WERI-Rb-1 (cell line): ENCODE data around the gene ST7L.

Experiments used
- DNase-seq: peaks from one replicate; pipeline ENCODE4 v3.0.0-alpha.2; 2020
- H3K27ac ChIP-seq: fragments of 250-450 bp; sonication (Bioruptor Pico); 2 replicates; pipeline ENCODE4 v1.5.1; 2020; ENCODE audit warnings: mild to moderate bottlenecking, moderate library complexity
- H3K27me3 ChIP-seq: fragments of 250-450 bp; sonication (Bioruptor Pico); 2 replicates; pipeline ENCODE4 v1.5.1; 2021; ENCODE audit warnings: mild to moderate bottlenecking, low read depth, moderate library complexity; ENCODE audit not compliant: insufficient read depth, severe bottlenecking
- H3K36me3 ChIP-seq: fragments of 250-450 bp; sonication (Bioruptor Pico); 2 replicates; pipeline ENCODE4 v1.5.1; 2020; ENCODE audit warnings: mild to moderate bottlenecking, moderate library complexity
- H3K4me3 ChIP-seq: 2 replicates; pipeline ENCODE4 v1.5.1; 2011; ENCODE audit warnings: low read depth, mild to moderate bottlenecking, control low read depth, low read length
- H3K9me3 ChIP-seq: fragments of 250-450 bp; sonication (Bioruptor Pico); 2 replicates; pipeline ENCODE4 v1.5.1; 2021; ENCODE audit warnings: mild to moderate bottlenecking, moderate library complexity; ENCODE audit not compliant: severe bottlenecking
- CTCF ChIP-seq: IDR thresholded peaks from 2 replicates; pipeline ENCODE4 v1.5.1; 2011; ENCODE audit warnings: low read depth, mild to moderate bottlenecking, control low read depth, inconsistent platforms, low read length

Gene ST7L

GRCh38 chr1:112510340-112510739 lies 108.6 kb downstream of the ST7L start:
- TF ChIP-seq CTCF, result no peak
- Histone ChIP-seq H3K27me3 (no peaks in the 10 kb centered on the region), H3K27ac (no peak overlapping the region), H3K36me3 (no peaks in the 10 kb centered on the region), H3K4me3 (no peak overlapping the region), H3K9me3 (no peaks in the 10 kb centered on the region)
- no peak for DNase-seq

- no peaks in the 10 kb centered on the region for H3K27me3 ChIP-seq
- no peaks in the 10 kb centered on the region for H3K36me3 ChIP-seq
- no peak overlapping the region for H3K4me3 ChIP-seq
- H3K27ac ChIP-seq, result no peak overlapping the region
- DNase-seq, result no peak
- no peaks in the 10 kb centered on the region for H3K9me3 ChIP-seq
- TF ChIP-seq CTCF, result no peak
Measured at GRCh38 chr1:112509660-112510178, 109.2 kb downstream of the ST7L start.

- no peak for TF ChIP-seq CTCF
- H3K9me3 ChIP-seq, result no peaks in the 10 kb centered on the region
- no peaks in the 10 kb centered on the region for H3K27me3 ChIP-seq
- H3K27ac ChIP-seq, result no peak overlapping the region
- no peaks in the 10 kb centered on the region for H3K36me3 ChIP-seq
- H3K4me3 ChIP-seq, result no peak overlapping the region
- DNase-seq, result no peak
Measured at GRCh38 chr1:112509005-112509659, 109.8 kb downstream of the ST7L start.

GRCh38 chr1:112508278-112509004 lies 110.5 kb downstream of the ST7L start, which contains the start of gene WNT2B:
TSS of gene WNT2B (plus strand) at chr1:112508965. CDS start at chr1:112509263, 298 bp downstream.
- peak; percentile 51 for DNase-seq
- TF ChIP-seq CTCF, result 0 out of 2 replicates have a peak, but pooled peaks have one; percentile 15
- no peaks in the 10 kb centered on the region for H3K36me3 ChIP-seq
- H3K27me3 ChIP-seq, result no peaks in the 10 kb centered on the region
- no peaks in the 10 kb centered on the region for H3K9me3 ChIP-seq
- peak within 1 kb of the TSS; percentile 60 for H3K4me3 ChIP-seq
- no peak within 1 kb of the TSS for H3K27ac ChIP-seq

- TF ChIP-seq CTCF, result no peak
- Histone ChIP-seq H3K4me3 (peak overlapping the region; percentile 60), H3K27ac (no peak overlapping the region), H3K36me3 (no peaks in the 10 kb centered on the region), H3K9me3 (no peaks in the 10 kb centered on the region), H3K27me3 (no peaks in the 10 kb centered on the region)
- peak; percentile 59 for DNase-seq
Measured at GRCh38 chr1:112507921-112508277, 111.0 kb downstream of the ST7L start.
